Keratinocyte (primary cell): ENCODE data around the gene WASF3. TPM values are rescaled to one million over a fixed set of nuclear protein-coding genes. Genes with fewer than 3 reads are reported as not detected.
A peak's percentile ranks its signal among the peaks of the same experiment; 100 is the strongest.

Source experiments
- DNase-seq: peaks from one replicate; pipeline ENCODE4 v3.0.0-alpha.2; 2011; ENCODE audit warnings: low read depth, missing footprints, low spot score
- FAIRE-seq: peaks from 2 replicates; lab custom pipeline; 2011; peaks lifted over from hg19 to GRCh38; lab: Jason Lieb, UNC
- H2AFZ ChIP-seq: 2 replicates; pipeline ENCODE4 v1.6.0; 2012; ENCODE audit warnings: low read length, control low read depth, inconsistent platforms; ENCODE audit not compliant: control insufficient read depth
- H3K27ac ChIP-seq: 2 replicates; pipeline ENCODE4 v1.5.1; 2011; ENCODE audit warnings: low read length; ENCODE audit not compliant: control insufficient read depth, insufficient read depth
- H3K27me3 ChIP-seq: 3 replicates; pipeline ENCODE4 v1.6.0; 2011; ENCODE audit warnings: low read length; ENCODE audit not compliant: control insufficient read depth, insufficient read depth; ENCODE audit errors: extremely low read depth
- H3K36me3 ChIP-seq, 2 experiments: 2 replicates in 1 of 2; 3 replicates in 1 of 2; pipeline ENCODE4 v1.5.1; 2011; ENCODE audit warnings: low read length in 2 of 2, mild to moderate bottlenecking in 1 of 2; ENCODE audit not compliant: control insufficient read depth in 2 of 2, insufficient read depth in 2 of 2; ENCODE audit errors: extremely low read depth in 1 of 2
- H3K4me1 ChIP-seq: 3 replicates; pipeline ENCODE4 v1.5.1; 2011; ENCODE audit warnings: low read length; ENCODE audit not compliant: control insufficient read depth, insufficient read depth; ENCODE audit errors: extremely low read depth
- H3K4me2 ChIP-seq: 3 replicates; pipeline ENCODE4 v1.6.0; 2011; ENCODE audit warnings: low read depth, low read length; ENCODE audit not compliant: control insufficient read depth, insufficient read depth; ENCODE audit errors: extremely low read depth
- H3K4me3 ChIP-seq, 3 experiments: fragments of 200-600 bp in 1 of 3; sonication (generic) in 1 of 3; 2 replicates in 2 of 3; 3 replicates in 1 of 3; pipeline ENCODE4 v1.5.1; 2011 to 2016; ENCODE audit warnings: low read length in 3 of 3, mild to moderate bottlenecking in 3 of 3, control low read depth in 2 of 3, inconsistent platforms in 1 of 3, low read depth in 1 of 3, mixed read lengths in 1 of 3, mixed run types in 1 of 3, moderate library complexity in 1 of 3; ENCODE audit not compliant: control insufficient read depth in 2 of 3, insufficient read depth in 2 of 3; ENCODE audit errors: extremely low read depth in 1 of 3
- H3K79me2 ChIP-seq: 2 replicates; pipeline ENCODE4 v1.6.0; 2012; ENCODE audit warnings: low read length; ENCODE audit not compliant: control insufficient read depth, insufficient read depth
- H3K9ac ChIP-seq: 3 replicates; pipeline ENCODE4 v1.6.0; 2011; ENCODE audit warnings: low read length; ENCODE audit not compliant: control insufficient read depth, insufficient read depth; ENCODE audit errors: extremely low read depth
- H3K9me1 ChIP-seq: 3 replicates; pipeline ENCODE4 v1.6.0; 2011; ENCODE audit warnings: low read length; ENCODE audit not compliant: control insufficient read depth, insufficient read depth; ENCODE audit errors: extremely low read depth
- H3K9me3 ChIP-seq: 2 replicates; pipeline ENCODE4 v1.5.1; 2012; ENCODE audit warnings: low read depth, low read length; ENCODE audit not compliant: control insufficient read depth
- H4K20me1 ChIP-seq: 3 replicates; pipeline ENCODE4 v1.6.0; 2011; ENCODE audit warnings: low read length; ENCODE audit not compliant: control insufficient read depth, insufficient read depth; ENCODE audit errors: extremely low read depth
- CTCF ChIP-seq, 3 experiments: IDR thresholded peaks in 1 of 3; conservative IDR thresholded peaks in 1 of 3; optimal IDR thresholded peaks in 1 of 3; 2 replicates in 2 of 3; 3 replicates in 1 of 3; pipeline versions ENCODE3 to v1.5.1; 2011; ENCODE audit warnings: low read length in 3 of 3, mild to moderate bottlenecking in 3 of 3, moderate library complexity in 2 of 3, control low read depth in 1 of 3, inconsistent platforms in 1 of 3; ENCODE audit not compliant: insufficient read depth in 2 of 3; ENCODE audit errors: extremely low read depth in 1 of 3
- EZH2 ChIP-seq: IDR thresholded peaks from one replicate; pipeline ENCODE4 v1.6.1; 2012; ENCODE audit warnings: inconsistent platforms, mild to moderate bottlenecking, low read length, moderate library complexity
- dilution Hi-C: fragments of 300-500 bp; cut with MboI; formaldehyde crosslinking; loops from one replicate; pipeline ENCODE4 v1.7.0; 2020; ENCODE audit warnings: low sequenced_read_pairs; ENCODE audit not compliant: extremely low pct_ligation_motif_present
- polyA plus RNA-seq, 5 experiments: library from polyadenylated mRNA; depleted of rRNA in 3 of 5; stranded (reverse) in 3 of 5; stranded (forward) in 1 of 5; unstranded in 1 of 5; fragments of >200 nt; gene quantifications; 1 replicate in 1 of 5; 2 replicates in 3 of 5; 3 replicates in 1 of 5; pipeline versions ENCODE4 v1.2.1 to v1.2.3, GENCODE V29; 2011 to 2012; ENCODE audit warnings: missing spikeins in 2 of 5, low read depth in 1 of 5, low replicate concordance in 1 of 5

The WASF3 gene
- polyA plus RNA-seq, 1 donor (not counting 4 experiments of a cell fraction or from before 2014, with no cell fraction given), result 6.3 TPM

GRCh38 chr13:26619358-26619757 is 61.9 kb downstream of the WASF3 start:
- H4K20me1 ChIP-seq, result no peaks in the 10 kb centered on the region
- H3K9me1 ChIP-seq, result no peaks in the 10 kb centered on the region
- no peaks in the 10 kb centered on the region for H3K36me3 ChIP-seq
- no peak overlapping the region for H3K4me2 ChIP-seq
- peak; percentile 9 for DNase-seq
- H3K79me2 ChIP-seq, result no peaks in the 10 kb centered on the region
- dilution Hi-C loops, result no loop called here
- H3K9ac ChIP-seq, result no peak overlapping the region
- H3K27ac ChIP-seq, result no peak overlapping the region
- no peaks in the 10 kb centered on the region for H3K9me3 ChIP-seq
- no peak overlapping the region for H3K4me3 ChIP-seq
- peak; percentile 75 for FAIRE-seq
- no peak overlapping the region for H2AFZ ChIP-seq
- H3K4me1 ChIP-seq, result peaks cover 31% of the 10 kb centered on the region
- TF ChIP-seq EZH2, result no peak
- TF ChIP-seq CTCF (optimal IDR thresholded peaks at IDR 0.05 in 1 of 3, IDR thresholded peaks at IDR 0.05 in 1 of 3, conservative IDR thresholded peaks at IDR 0.05 in 1 of 3; ENCODE audit: extremely low read depth in 1 of 3, insufficient read depth in 2 of 3, low read length in 3 of 3), result no peak
- H3K27me3 ChIP-seq, result no peaks in the 10 kb centered on the region

- Histone ChIP-seq H3K9me1 (no peaks in the 10 kb centered on the region), H3K27ac (no peak overlapping the region), H3K4me2 (no peak overlapping the region), H3K4me1 (peaks cover 17% of the 10 kb centered on the region), H3K79me2 (no peaks in the 10 kb centered on the region), H4K20me1 (no peaks in the 10 kb centered on the region), H3K9ac (no peak overlapping the region), H3K27me3 (no peaks in the 10 kb centered on the region), H2AFZ (no peak overlapping the region), H3K36me3 (no peaks in the 10 kb centered on the region), H3K9me3 (no peaks in the 10 kb centered on the region), H3K4me3 (no peak overlapping the region)
- FAIRE-seq (no peak), DNase-seq (no peak)
- TF ChIP-seq CTCF (optimal IDR thresholded peaks at IDR 0.05 in 1 of 3, IDR thresholded peaks at IDR 0.05 in 1 of 3, conservative IDR thresholded peaks at IDR 0.05 in 1 of 3; ENCODE audit: extremely low read depth in 1 of 3, insufficient read depth in 2 of 3, low read length in 3 of 3), result no peak
- TF ChIP-seq EZH2, result no peak
- dilution Hi-C loops, result no loop called here
These were observed 64.4 kb downstream of the WASF3 start for GRCh38 chr13:26621731-26622401.
